SU-DHL-6 (cell line): ENCODE results near the gene PLAAT3.

ENCODE experiments used
- EZH2phosphoT487 ChIP-seq: fragments of 200-600 bp; sonication (generic), shearing (Covaris generic); conservative IDR thresholded peaks from 2 replicates; pipeline ENCODE4 v1.6.1; 2018; ENCODE audit warnings: mild to moderate bottlenecking, antibody characterized with exemption, low read length, moderate library complexity, mixed read lengths
- TF ChIP-seq, protein P1 (sequence below): fragments of 200-600 bp; sonication (generic); IDR thresholded peaks from one replicate; pipeline ENCODE4 v1.5.1; 2017; ENCODE audit warnings: antibody characterized with exemption, mild to moderate bottlenecking, low read length, moderate library complexity; ENCODE audit not compliant: insufficient read depth, poor library complexity, severe bottlenecking

DNA sequence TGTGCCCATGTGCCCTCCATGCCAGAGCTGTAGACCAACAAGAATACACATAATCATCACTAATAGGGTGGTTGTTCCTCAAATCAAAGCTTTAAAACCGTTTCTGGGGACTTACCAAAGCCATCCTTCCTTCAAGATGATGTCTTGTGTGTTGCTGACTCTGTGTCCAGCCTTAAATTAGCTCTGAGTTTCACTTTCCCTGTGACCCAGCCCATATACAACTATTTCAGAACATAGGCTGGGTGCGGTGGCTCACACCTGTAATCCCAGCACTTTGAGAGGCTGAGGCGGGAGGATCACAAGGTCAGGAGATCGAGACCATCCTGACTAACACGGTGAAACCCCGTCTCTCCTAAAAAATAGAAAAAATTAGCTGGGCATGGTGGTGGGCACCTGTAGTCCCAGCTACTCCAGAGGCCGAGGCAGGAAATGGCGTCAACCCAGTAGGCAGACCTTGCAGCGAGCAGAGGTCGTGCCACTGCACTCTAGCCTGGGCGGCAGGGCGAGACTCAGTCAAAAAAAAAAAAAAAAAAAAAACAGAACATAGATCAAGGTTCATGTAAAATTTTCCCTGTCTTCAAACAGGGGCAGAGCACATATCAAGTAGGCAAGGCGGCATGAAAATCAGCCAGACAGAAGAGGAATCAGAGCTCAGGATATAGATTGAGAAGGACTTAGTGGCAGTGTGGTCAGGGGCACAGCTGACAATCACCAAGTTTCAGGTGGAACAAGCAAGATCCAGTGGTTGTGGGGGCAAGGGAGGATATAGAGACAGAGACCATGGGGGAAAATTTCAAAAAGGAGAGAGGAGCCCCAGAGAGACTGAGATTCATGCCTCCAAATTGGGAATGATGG, 50.8 kb downstream of the PLAAT3 start, which contains the start of gene PLAAT2:
- TF ChIP-seq, protein P1, sequence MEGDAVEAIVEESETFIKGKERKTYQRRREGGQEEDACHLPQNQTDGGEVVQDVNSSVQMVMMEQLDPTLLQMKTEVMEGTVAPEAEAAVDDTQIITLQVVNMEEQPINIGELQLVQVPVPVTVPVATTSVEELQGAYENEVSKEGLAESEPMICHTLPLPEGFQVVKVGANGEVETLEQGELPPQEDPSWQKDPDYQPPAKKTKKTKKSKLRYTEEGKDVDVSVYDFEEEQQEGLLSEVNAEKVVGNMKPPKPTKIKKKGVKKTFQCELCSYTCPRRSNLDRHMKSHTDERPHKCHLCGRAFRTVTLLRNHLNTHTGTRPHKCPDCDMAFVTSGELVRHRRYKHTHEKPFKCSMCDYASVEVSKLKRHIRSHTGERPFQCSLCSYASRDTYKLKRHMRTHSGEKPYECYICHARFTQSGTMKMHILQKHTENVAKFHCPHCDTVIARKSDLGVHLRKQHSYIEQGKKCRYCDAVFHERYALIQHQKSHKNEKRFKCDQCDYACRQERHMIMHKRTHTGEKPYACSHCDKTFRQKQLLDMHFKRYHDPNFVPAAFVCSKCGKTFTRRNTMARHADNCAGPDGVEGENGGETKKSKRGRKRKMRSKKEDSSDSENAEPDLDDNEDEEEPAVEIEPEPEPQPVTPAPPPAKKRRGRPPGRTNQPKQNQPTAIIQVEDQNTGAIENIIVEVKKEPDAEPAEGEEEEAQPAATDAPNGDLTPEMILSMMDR: no peak
- no peak for TF ChIP-seq EZH2phosphoT487
